DOHH2 (cell line): ENCODE results near the gene TM4SF4.

ENCODE experiments used
- EZH2phosphoT487 ChIP-seq: fragments of 200-600 bp; sonication (generic); IDR thresholded peaks from 2 replicates; pipeline ENCODE4 v1.6.1; 2017; ENCODE audit warnings: borderline replicate concordance, mild to moderate bottlenecking, antibody characterized with exemption, low read length, moderate library complexity, mixed read lengths
- TF ChIP-seq, protein P1 (sequence below): fragments of 200-600 bp; sonication (generic); IDR thresholded peaks from one replicate; pipeline ENCODE4 v1.5.1; 2014; ENCODE audit warnings: antibody characterized with exemption, mild to moderate bottlenecking, low read depth, low read length; ENCODE audit not compliant: poor library complexity, severe bottlenecking

- TF ChIP-seq, protein P1, sequence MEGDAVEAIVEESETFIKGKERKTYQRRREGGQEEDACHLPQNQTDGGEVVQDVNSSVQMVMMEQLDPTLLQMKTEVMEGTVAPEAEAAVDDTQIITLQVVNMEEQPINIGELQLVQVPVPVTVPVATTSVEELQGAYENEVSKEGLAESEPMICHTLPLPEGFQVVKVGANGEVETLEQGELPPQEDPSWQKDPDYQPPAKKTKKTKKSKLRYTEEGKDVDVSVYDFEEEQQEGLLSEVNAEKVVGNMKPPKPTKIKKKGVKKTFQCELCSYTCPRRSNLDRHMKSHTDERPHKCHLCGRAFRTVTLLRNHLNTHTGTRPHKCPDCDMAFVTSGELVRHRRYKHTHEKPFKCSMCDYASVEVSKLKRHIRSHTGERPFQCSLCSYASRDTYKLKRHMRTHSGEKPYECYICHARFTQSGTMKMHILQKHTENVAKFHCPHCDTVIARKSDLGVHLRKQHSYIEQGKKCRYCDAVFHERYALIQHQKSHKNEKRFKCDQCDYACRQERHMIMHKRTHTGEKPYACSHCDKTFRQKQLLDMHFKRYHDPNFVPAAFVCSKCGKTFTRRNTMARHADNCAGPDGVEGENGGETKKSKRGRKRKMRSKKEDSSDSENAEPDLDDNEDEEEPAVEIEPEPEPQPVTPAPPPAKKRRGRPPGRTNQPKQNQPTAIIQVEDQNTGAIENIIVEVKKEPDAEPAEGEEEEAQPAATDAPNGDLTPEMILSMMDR: no peak
- no peak for TF ChIP-seq EZH2phosphoT487
Measured at GRCh38 chr3:149515249-149515648, 40.8 kb downstream of the TM4SF4 start.
